ENCODE data around the gene CA5A.
"Not testable (repeated sequence)": the region's sequence is repeated elsewhere in the genome, so short reads cannot be mapped to it uniquely, and the experiment has no call there.

CA5A gene

GRCh38 chr16:87922250-87922871 lies 14.0 kb downstream of the CA5A start:
- no peaks in the 10 kb centered on the region for H3K9me3 Mint-ChIP-seq
- H3K27me3 Mint-ChIP-seq: peaks cover 41% of the 10 kb centered on the region
- no peaks in the 10 kb centered on the region for H3K36me3 Mint-ChIP-seq (ENCODE audit: insufficient read depth)
- DNase-seq (ENCODE audit: low spot score in 2 of 2) (no peak), ATAC-seq (replicated peaks; ENCODE audit: extremely low read depth, poor library complexity, severe bottlenecking) (no peak)
- no peak overlapping the region for H3K27ac Mint-ChIP-seq (ENCODE audit: low read depth)
- H3K4me1 Mint-ChIP-seq: peaks cover 13% of the 10 kb centered on the region
- H3K4me3 Mint-ChIP-seq: no peak overlapping the region

- H3K4me1 Mint-ChIP-seq: peaks cover 9% of the 10 kb centered on the region
- no peak overlapping the region for H3K4me3 Mint-ChIP-seq
- peaks cover 33% of the 10 kb centered on the region for H3K27me3 Mint-ChIP-seq
- peaks cover 2% of the 10 kb centered on the region for H3K36me3 Mint-ChIP-seq (ENCODE audit: insufficient read depth)
- H3K9me3 Mint-ChIP-seq: no peaks in the 10 kb centered on the region
- no peak overlapping the region for H3K27ac Mint-ChIP-seq (ENCODE audit: low read depth)
- ATAC-seq (replicated peaks; ENCODE audit: extremely low read depth, poor library complexity, severe bottlenecking) (no peak), DNase-seq (ENCODE audit: low spot score in 2 of 2) (no peak)
Measured at GRCh38 chr16:87921236-87921773, 15.0 kb downstream of the CA5A start.

GRCh38 chr16:87919681-87919994 lies 16.7 kb downstream of the CA5A start:
- DNase-seq (ENCODE audit: low spot score in 2 of 2): no peak
- H3K27ac Mint-ChIP-seq (ENCODE audit: low read depth): no peak overlapping the region
- H3K4me3 Mint-ChIP-seq: no peak overlapping the region
- H3K9me3 Mint-ChIP-seq: no peaks in the 10 kb centered on the region
- peaks cover 18% of the 10 kb centered on the region for H3K27me3 Mint-ChIP-seq
- ATAC-seq (replicated peaks; ENCODE audit: extremely low read depth, poor library complexity, severe bottlenecking): no peak
- H3K4me1 Mint-ChIP-seq: peaks cover 6% of the 10 kb centered on the region
- H3K36me3 Mint-ChIP-seq (ENCODE audit: insufficient read depth): peaks cover 2% of the 10 kb centered on the region

- Mint-ChIP-seq H3K27me3 (peaks cover 16% of the 10 kb centered on the region), H3K4me3 (no peak overlapping the region), H3K4me1 (peaks cover 6% of the 10 kb centered on the region), H3K9me3 (no peaks in the 10 kb centered on the region), H3K27ac (ENCODE audit: low read depth) (no peak overlapping the region), H3K36me3 (ENCODE audit: insufficient read depth) (peaks cover 2% of the 10 kb centered on the region)
- ATAC-seq (replicated peaks; ENCODE audit: extremely low read depth, poor library complexity, severe bottlenecking) (no peak), DNase-seq (ENCODE audit: low spot score in 2 of 2) (no peak)
Measured at GRCh38 chr16:87918866-87919680, 17.3 kb downstream of the CA5A start.

- H3K27me3 Mint-ChIP-seq: peaks cover 22% of the 10 kb centered on the region
- H3K36me3 Mint-ChIP-seq (ENCODE audit: insufficient read depth): peaks cover 2% of the 10 kb centered on the region
- H3K4me3 Mint-ChIP-seq: no peak overlapping the region
- H3K9me3 Mint-ChIP-seq: no peaks in the 10 kb centered on the region
- H3K27ac Mint-ChIP-seq (ENCODE audit: low read depth): no peak overlapping the region
- DNase-seq (ENCODE audit: low spot score in 2 of 2) (no peak), ATAC-seq (replicated peaks; ENCODE audit: extremely low read depth, poor library complexity, severe bottlenecking) (no peak)
- H3K4me1 Mint-ChIP-seq: peaks cover 6% of the 10 kb centered on the region
Measured at GRCh38 chr16:87918338-87918737, 18.0 kb downstream of the CA5A start.

GRCh38 chr16:87917503-87917902 lies 18.8 kb downstream of the CA5A start:
- Mint-ChIP-seq H3K9me3 (no peaks in the 10 kb centered on the region), H3K4me3 (no peak overlapping the region), H3K36me3 (ENCODE audit: insufficient read depth) (peaks cover 2% of the 10 kb centered on the region), H3K27me3 (peaks cover 28% of the 10 kb centered on the region), H3K4me1 (peaks cover 6% of the 10 kb centered on the region), H3K27ac (ENCODE audit: low read depth) (no peak overlapping the region)
- ATAC-seq (replicated peaks; ENCODE audit: extremely low read depth, poor library complexity, severe bottlenecking) (no peak), DNase-seq (ENCODE audit: low spot score in 2 of 2) (no peak)

GRCh38 chr16:87914812-87915211 lies 21.5 kb downstream of the CA5A start:
- no peak overlapping the region for H3K4me3 Mint-ChIP-seq
- DNase-seq (ENCODE audit: low spot score in 2 of 2): no peak

GRCh38 chr16:87914021-87914725 lies 22.2 kb downstream of the CA5A start:
- Mint-ChIP-seq H3K27me3 (peaks cover 40% of the 10 kb centered on the region), H3K4me1 (peaks cover 10% of the 10 kb centered on the region)
- not testable (repeated sequence) for H3K9me3 Mint-ChIP-seq; H3K36me3 Mint-ChIP-seq (ENCODE audit: insufficient read depth); H3K4me3 Mint-ChIP-seq; DNase-seq (ENCODE audit: low spot score in 2 of 2); ATAC-seq (replicated peaks; ENCODE audit: extremely low read depth, poor library complexity, severe bottlenecking); H3K27ac Mint-ChIP-seq (ENCODE audit: low read depth)

More at GRCh38 chr16:87914812-87915211, 21.5 kb downstream of the CA5A start:
- Mint-ChIP-seq H3K27ac (ENCODE audit: low read depth) (no peak overlapping the region), H3K36me3 (ENCODE audit: insufficient read depth) (peaks cover 5% of the 10 kb centered on the region), H3K27me3 (peaks cover 34% of the 10 kb centered on the region), H3K4me1 (peaks cover 6% of the 10 kb centered on the region), H3K9me3 (no peaks in the 10 kb centered on the region)
- no peak for ATAC-seq (replicated peaks; ENCODE audit: extremely low read depth, poor library complexity, severe bottlenecking)

- peaks cover 31% of the 10 kb centered on the region for H3K27me3 Mint-ChIP-seq
- not testable (repeated sequence) for H3K9me3 Mint-ChIP-seq; H3K27ac Mint-ChIP-seq (ENCODE audit: low read depth); ATAC-seq (replicated peaks; ENCODE audit: extremely low read depth, poor library complexity, severe bottlenecking); H3K4me1 Mint-ChIP-seq; H3K36me3 Mint-ChIP-seq (ENCODE audit: insufficient read depth); H3K4me3 Mint-ChIP-seq; DNase-seq (ENCODE audit: low spot score in 2 of 2)
Measured at GRCh38 chr16:87912691-87913090, 23.6 kb downstream of the CA5A start.

- H3K4me3 Mint-ChIP-seq; ATAC-seq (replicated peaks; ENCODE audit: extremely low read depth, poor library complexity, severe bottlenecking); DNase-seq (ENCODE audit: low spot score in 2 of 2); H3K4me1 Mint-ChIP-seq; H3K9me3 Mint-ChIP-seq; H3K36me3 Mint-ChIP-seq (ENCODE audit: insufficient read depth); H3K27ac Mint-ChIP-seq (ENCODE audit: low read depth): not testable (repeated sequence)
- peaks cover 31% of the 10 kb centered on the region for H3K27me3 Mint-ChIP-seq
Measured at GRCh38 chr16:87911106-87911763, 25.1 kb downstream of the CA5A start.

GRCh38 chr16:87909203-87909935 lies 27.0 kb downstream of the CA5A start:
- H3K27ac Mint-ChIP-seq (ENCODE audit: low read depth): peak overlapping the region; percentile 38
- H3K9me3 Mint-ChIP-seq; H3K36me3 Mint-ChIP-seq (ENCODE audit: insufficient read depth); H3K4me1 Mint-ChIP-seq; H3K4me3 Mint-ChIP-seq: not testable (repeated sequence)
- peaks cover 31% of the 10 kb centered on the region for H3K27me3 Mint-ChIP-seq
- DNase-seq (ENCODE audit: low spot score in 2 of 2): peak; percentile 69 to 86
- peak; percentile 68 for ATAC-seq (replicated peaks; ENCODE audit: extremely low read depth, poor library complexity, severe bottlenecking)

- H3K27me3 Mint-ChIP-seq: peaks cover 21% of the 10 kb centered on the region
- not testable (repeated sequence) for H3K9me3 Mint-ChIP-seq; H3K27ac Mint-ChIP-seq (ENCODE audit: low read depth); ATAC-seq (replicated peaks; ENCODE audit: extremely low read depth, poor library complexity, severe bottlenecking); H3K4me3 Mint-ChIP-seq; H3K4me1 Mint-ChIP-seq; H3K36me3 Mint-ChIP-seq (ENCODE audit: insufficient read depth); DNase-seq (ENCODE audit: low spot score in 2 of 2)
Measured at GRCh38 chr16:87908101-87908500, 28.2 kb downstream of the CA5A start.
